GM13977 (cell line): ENCODE data around the gene KCNH2.

Experiments
- DNase-seq: peaks from one replicate; pipeline ENCODE4 v3.0.0; 2012; ENCODE audit warnings: low spot score
- in situ Hi-C: fragments of 300-500 bp; cut with MboI; formaldehyde crosslinking; loops from one replicate; pipeline ENCODE4 v1.12.0; 2022; ENCODE audit warnings: low sequenced_read_pairs, low pct_unique_long_range_greater_than_20kb, mixed read lengths, inconsistent platforms; ENCODE audit not compliant: unreplicated experiment
- TF ChIP-seq, protein P1 (sequence below): IDR thresholded peaks from 2 replicates; pipeline ENCODE4 v1.5.1; 2012; ENCODE audit warnings: mild to moderate bottlenecking, control low read depth; ENCODE audit not compliant: insufficient read depth; ENCODE audit errors: extremely low read depth, missing control alignments

The KCNH2 gene

DNA sequence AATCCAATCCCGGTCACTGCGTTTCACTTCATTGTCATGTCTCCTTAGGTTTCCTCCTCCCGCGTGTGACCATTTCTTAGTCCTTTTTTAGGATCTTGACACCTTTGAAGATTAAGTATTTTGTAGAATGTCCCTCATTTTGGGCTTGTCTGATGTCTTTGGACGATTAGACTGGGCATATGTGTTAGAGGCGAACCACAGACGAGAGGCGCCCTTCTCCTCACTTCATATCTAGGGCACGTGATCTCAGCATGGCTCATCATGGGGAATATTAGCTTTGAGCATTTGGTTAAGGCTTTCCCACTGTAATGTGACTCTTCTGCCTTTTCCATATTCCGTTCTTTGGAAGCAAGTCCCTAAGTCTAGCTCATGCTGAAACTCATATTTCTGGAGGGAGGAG, 59.0 kb downstream of the KCNH2 start:
- TF ChIP-seq, protein P1, sequence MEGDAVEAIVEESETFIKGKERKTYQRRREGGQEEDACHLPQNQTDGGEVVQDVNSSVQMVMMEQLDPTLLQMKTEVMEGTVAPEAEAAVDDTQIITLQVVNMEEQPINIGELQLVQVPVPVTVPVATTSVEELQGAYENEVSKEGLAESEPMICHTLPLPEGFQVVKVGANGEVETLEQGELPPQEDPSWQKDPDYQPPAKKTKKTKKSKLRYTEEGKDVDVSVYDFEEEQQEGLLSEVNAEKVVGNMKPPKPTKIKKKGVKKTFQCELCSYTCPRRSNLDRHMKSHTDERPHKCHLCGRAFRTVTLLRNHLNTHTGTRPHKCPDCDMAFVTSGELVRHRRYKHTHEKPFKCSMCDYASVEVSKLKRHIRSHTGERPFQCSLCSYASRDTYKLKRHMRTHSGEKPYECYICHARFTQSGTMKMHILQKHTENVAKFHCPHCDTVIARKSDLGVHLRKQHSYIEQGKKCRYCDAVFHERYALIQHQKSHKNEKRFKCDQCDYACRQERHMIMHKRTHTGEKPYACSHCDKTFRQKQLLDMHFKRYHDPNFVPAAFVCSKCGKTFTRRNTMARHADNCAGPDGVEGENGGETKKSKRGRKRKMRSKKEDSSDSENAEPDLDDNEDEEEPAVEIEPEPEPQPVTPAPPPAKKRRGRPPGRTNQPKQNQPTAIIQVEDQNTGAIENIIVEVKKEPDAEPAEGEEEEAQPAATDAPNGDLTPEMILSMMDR = no peak
- DNase-seq = no peak
- in situ Hi-C loops = no loop called here

DNA sequence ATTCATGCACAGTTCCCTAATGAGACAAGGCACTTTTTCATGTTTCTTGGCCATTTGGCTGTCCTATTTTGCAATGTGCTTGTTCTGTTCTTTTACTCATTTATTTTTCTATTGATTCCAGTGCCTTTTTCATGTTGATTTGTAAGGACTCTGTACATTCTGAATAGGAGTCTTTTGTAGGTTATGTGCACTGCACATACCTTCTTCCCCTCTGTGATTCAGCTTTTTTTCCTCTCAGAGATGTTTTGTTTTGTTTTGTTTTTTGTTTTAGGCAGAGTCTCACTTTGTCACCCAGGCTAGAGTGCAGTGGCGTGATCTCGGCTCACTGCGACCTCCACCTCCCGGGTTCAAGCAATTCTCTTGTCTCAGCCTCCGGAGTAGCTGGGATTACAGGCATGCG, 59.7 kb downstream of the KCNH2 start:
- TF ChIP-seq, protein P1 = no peak
- DNase-seq = no peak
- in situ Hi-C loops = no loop called here

DNA sequence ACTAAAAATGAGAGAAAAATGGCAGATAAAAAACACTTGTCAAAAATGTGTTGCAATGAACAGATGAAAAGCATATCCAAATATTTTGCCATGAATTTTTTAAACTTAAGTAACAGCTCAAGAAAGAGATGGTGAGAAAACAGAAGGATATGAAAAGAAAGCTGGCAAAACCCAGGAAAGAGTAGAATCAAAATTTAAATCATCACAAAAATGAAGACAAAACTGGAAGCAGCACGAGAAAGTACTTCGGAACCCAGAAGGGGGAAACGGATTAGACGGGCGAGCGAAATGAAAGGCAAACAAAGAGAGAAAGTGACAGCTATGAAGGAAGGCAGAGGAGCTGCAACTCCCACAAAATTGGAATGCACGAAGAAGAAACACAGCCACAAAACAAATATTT, 60.2 kb downstream of the KCNH2 start:
- DNase-seq = no peak
- in situ Hi-C loops = no loop called here
- TF ChIP-seq, protein P1 = no peak

DNA sequence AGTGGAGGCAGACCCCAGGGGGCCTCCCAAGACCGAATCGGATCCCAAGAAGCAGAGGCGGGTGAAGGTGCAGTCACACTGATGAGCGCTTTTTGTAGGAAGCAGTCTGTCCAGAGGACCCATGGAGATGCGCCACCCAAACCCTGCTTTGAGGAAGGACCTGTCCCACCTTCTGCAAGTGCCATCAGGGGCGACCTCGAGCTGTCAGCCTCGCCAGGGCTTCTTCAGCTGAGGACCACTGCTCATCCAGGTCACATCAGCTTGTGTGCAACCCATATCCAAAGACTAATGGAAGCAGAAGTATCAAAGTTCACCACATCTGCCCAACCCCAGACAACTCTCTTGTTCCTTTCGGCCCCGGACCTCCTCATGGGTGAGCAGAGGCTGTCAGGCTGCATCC, 61.5 kb downstream of the KCNH2 start:
- TF ChIP-seq, protein P1 = no peak
- in situ Hi-C loops = no loop called here
- DNase-seq = no peak

DNA sequence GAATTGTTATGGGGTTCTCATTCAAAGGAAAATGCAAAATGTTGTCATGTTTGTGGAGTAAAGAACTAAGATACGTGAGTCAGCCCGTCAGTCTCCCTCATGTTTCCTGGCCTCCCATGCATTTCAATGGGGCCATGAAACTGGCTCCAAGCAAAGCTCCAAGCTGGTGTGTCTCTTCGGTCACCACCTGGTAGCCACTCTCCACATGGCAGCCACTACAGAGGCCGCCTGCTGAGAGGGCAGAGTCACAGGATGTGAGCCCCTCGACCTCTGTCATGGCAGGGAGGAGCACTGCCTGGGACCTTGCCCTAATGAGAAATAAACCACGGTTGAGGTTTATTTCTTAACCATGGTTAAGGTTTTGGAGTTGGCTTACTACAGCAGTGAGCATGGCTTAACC, 63.2 kb downstream of the KCNH2 start:
- in situ Hi-C loops = no loop called here
- TF ChIP-seq, protein P1 = no peak
- DNase-seq = no peak

DNA sequence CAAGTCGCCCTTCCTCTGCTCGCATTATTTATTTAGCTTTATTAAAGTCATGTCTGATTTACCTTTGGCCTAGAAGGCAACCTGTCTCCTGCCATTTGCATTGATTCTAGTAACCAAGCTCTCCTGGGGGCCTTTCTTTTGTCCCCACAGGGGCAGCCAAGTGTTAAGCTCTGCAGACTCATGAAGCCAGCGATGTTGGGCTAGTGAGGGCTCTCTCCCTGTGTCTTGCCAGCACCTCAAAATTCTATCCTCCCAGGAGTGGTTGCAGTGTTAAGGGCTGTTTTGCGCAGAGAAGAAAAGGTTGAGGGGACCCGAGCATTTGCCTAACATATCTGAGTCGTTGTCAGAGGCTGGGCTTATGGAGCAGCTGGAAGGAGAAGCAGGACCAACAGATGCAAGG, 63.9 kb downstream of the KCNH2 start:
- in situ Hi-C loops = no loop called here
- no peak for DNase-seq
- TF ChIP-seq, protein P1 = no peak

DNA sequence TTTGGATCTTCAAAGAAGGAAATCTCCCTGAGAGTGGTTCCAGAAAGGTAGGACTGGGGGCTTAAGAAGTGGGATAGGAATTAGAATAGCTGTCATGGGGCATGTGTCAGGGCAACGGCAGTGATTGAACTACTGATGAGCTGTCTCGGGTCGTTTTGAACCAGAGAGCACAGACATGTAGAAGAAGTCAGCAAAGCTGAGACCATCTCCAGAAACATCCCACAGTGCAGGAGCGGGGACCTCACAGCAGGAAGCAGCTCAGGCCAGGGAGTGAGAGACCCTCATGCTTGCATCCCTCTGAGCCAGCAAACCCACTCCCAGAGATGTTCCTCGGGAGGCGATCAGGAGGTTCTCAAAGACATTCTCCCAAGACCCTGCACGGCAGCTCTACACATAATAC, 65.7 kb downstream of the KCNH2 start:
- in situ Hi-C loops = no loop called here
- TF ChIP-seq, protein P1 = no peak
- no peak for DNase-seq
